GM21717 (cell line): Measurements from ENCODE around the gene PCED1A.

Experiments used
- ATAC-seq: cut with Tn5 transposase; IDR thresholded peaks from one replicate; pipeline ENCODE4 v1.9.1; 2021; ENCODE audit warnings: mild to moderate bottlenecking, moderate library complexity; ENCODE audit not compliant: unreplicated experiment

The PCED1A gene

GRCh38 chr20:2805689-2806350 is 34.6 kb downstream of the PCED1A start:
- ATAC-seq = no peak

GRCh38 chr20:2804852-2805688 is 35.4 kb downstream of the PCED1A start:
- ATAC-seq = no peak

GRCh38 chr20:2804041-2804828 is 36.2 kb downstream of the PCED1A start:
- no peak for ATAC-seq

GRCh38 chr20:2801286-2801728 is 39.1 kb downstream of the PCED1A start:
- ATAC-seq = no peak

GRCh38 chr20:2800521-2801285 is 39.8 kb downstream of the PCED1A start, which contains the start of gene CPXM1:
Gene CPXM1, minus strand, starts transcription at chr20:2800627. Its CDS starts 55 bp downstream, at chr20:2800572.
- ATAC-seq = no peak

- ATAC-seq = no peak
Measured at GRCh38 chr20:2799688-2800520, 40.6 kb downstream of the PCED1A start.

GRCh38 chr20:2799271-2799670 is 41.2 kb downstream of the PCED1A start:
- ATAC-seq = no peak

- no peak for ATAC-seq
Measured at GRCh38 chr20:2798814-2799213, 41.6 kb downstream of the PCED1A start.

GRCh38 chr20:2798095-2798805 is 42.2 kb downstream of the PCED1A start:
- no peak for ATAC-seq

GRCh38 chr20:2797136-2797983 is 43.1 kb downstream of the PCED1A start:
- no peak for ATAC-seq

- no peak for ATAC-seq
Measured at GRCh38 chr20:2796011-2796660, 44.3 kb downstream of the PCED1A start.

GRCh38 chr20:2795451-2795850 is 45.0 kb downstream of the PCED1A start:
- ATAC-seq = no peak

- ATAC-seq = no peak
Measured at GRCh38 chr20:2794866-2795447, 45.5 kb downstream of the PCED1A start.

- ATAC-seq = no peak
Measured at GRCh38 chr20:2794202-2794748, 46.2 kb downstream of the PCED1A start.

- no peak for ATAC-seq
Measured at GRCh38 chr20:2793471-2793870, 47.0 kb downstream of the PCED1A start.
